ENCODE results near the gene ANKRD40.

Gene ANKRD40

GRCh38 chr17:50686494-50687199 lies 21.1 kb downstream of the ANKRD40 start:
- no peak overlapping the region for H3K9ac ChIP-seq
- H3K27me3 ChIP-seq (ENCODE audit: control insufficient read depth, insufficient read depth, low read length), result no peaks in the 10 kb centered on the region
- no peaks in the 10 kb centered on the region for H3K36me3 ChIP-seq (ENCODE audit: control insufficient read depth, insufficient read depth, low read length)
- no peak overlapping the region for H3K4me2 ChIP-seq (ENCODE audit: low read length)
- no peak overlapping the region for H3K4me3 ChIP-seq (ENCODE audit: low read depth, low read length)
- no peaks in the 10 kb centered on the region for H3K79me2 ChIP-seq
- no peak overlapping the region for H3K27ac ChIP-seq
- H3K4me1 ChIP-seq, result peaks cover 21% of the 10 kb centered on the region
- TF ChIP-seq CTCF (IDR thresholded peaks at IDR 0.05), result no peak
- no peak overlapping the region for H2AFZ ChIP-seq
- H3K9me3 ChIP-seq (ENCODE audit: control insufficient read depth, low read length), result no peaks in the 10 kb centered on the region

GRCh38 chr17:50685691-50686493 lies 21.8 kb downstream of the ANKRD40 start:
- TF ChIP-seq CTCF (IDR thresholded peaks at IDR 0.05), result no peak
- H3K4me2 ChIP-seq (ENCODE audit: low read length), result no peak overlapping the region
- no peak overlapping the region for H3K27ac ChIP-seq
- H3K27me3 ChIP-seq (ENCODE audit: control insufficient read depth, insufficient read depth, low read length), result no peaks in the 10 kb centered on the region
- no peaks in the 10 kb centered on the region for H3K79me2 ChIP-seq
- no peaks in the 10 kb centered on the region for H3K36me3 ChIP-seq (ENCODE audit: control insufficient read depth, insufficient read depth, low read length)
- no peak overlapping the region for H3K9ac ChIP-seq
- no peaks in the 10 kb centered on the region for H3K9me3 ChIP-seq (ENCODE audit: control insufficient read depth, low read length)
- H2AFZ ChIP-seq, result no peak overlapping the region
- H3K4me1 ChIP-seq, result peaks cover 15% of the 10 kb centered on the region
- H3K4me3 ChIP-seq (ENCODE audit: low read depth, low read length), result no peak overlapping the region

GRCh38 chr17:50685334-50685665 lies 22.4 kb downstream of the ANKRD40 start:
- Histone ChIP-seq H3K27ac (peak overlapping the region; percentile 42), H3K9me3 (ENCODE audit: control insufficient read depth, low read length) (no peaks in the 10 kb centered on the region), H3K36me3 (ENCODE audit: control insufficient read depth, insufficient read depth, low read length) (no peaks in the 10 kb centered on the region), H3K27me3 (ENCODE audit: control insufficient read depth, insufficient read depth, low read length) (no peaks in the 10 kb centered on the region), H2AFZ (no peak overlapping the region), H3K4me3 (ENCODE audit: low read depth, low read length) (no peak overlapping the region), H3K79me2 (no peaks in the 10 kb centered on the region), H3K4me2 (ENCODE audit: low read length) (no peak overlapping the region), H3K4me1 (peaks cover 12% of the 10 kb centered on the region), H3K9ac (no peak overlapping the region)
- no peak for TF ChIP-seq CTCF (IDR thresholded peaks at IDR 0.05)

- Histone ChIP-seq H3K27me3 (ENCODE audit: control insufficient read depth, insufficient read depth, low read length) (no peaks in the 10 kb centered on the region), H3K9me3 (ENCODE audit: control insufficient read depth, low read length) (no peaks in the 10 kb centered on the region), H2AFZ (peak overlapping the region; percentile 84), H3K4me1 (peaks cover 12% of the 10 kb centered on the region), H3K36me3 (ENCODE audit: control insufficient read depth, insufficient read depth, low read length) (no peaks in the 10 kb centered on the region), H3K27ac (peak overlapping the region; percentile 42), H3K9ac (no peak overlapping the region), H3K79me2 (no peaks in the 10 kb centered on the region), H3K4me3 (ENCODE audit: low read depth, low read length) (no peak overlapping the region), H3K4me2 (ENCODE audit: low read length) (no peak overlapping the region)
- no peak for TF ChIP-seq CTCF (IDR thresholded peaks at IDR 0.05)
Measured at GRCh38 chr17:50684612-50685333, 22.9 kb downstream of the ANKRD40 start.

Data from parathyroid adenoma (tissue), 2 donors.